GM18511 (cell line): Measurements from ENCODE around the gene MYD88.
A peak's percentile ranks its signal among the peaks of the same experiment; 100 is the strongest.
"Not testable (repeated sequence)": the region's sequence is repeated elsewhere in the genome, so short reads cannot be mapped to it uniquely, and the experiment has no call there.

Experiments used
- ATAC-seq: cut with Tn5 transposase; IDR thresholded peaks from one replicate; pipeline ENCODE4 v1.9.1; 2021; ENCODE audit warnings: mild to moderate bottlenecking, moderate library complexity; ENCODE audit not compliant: unreplicated experiment

The MYD88 gene

GRCh38 chr3:38125305-38126120 lies 12.9 kb upstream of the MYD88 start:
- ATAC-seq, result no peak

DNA sequence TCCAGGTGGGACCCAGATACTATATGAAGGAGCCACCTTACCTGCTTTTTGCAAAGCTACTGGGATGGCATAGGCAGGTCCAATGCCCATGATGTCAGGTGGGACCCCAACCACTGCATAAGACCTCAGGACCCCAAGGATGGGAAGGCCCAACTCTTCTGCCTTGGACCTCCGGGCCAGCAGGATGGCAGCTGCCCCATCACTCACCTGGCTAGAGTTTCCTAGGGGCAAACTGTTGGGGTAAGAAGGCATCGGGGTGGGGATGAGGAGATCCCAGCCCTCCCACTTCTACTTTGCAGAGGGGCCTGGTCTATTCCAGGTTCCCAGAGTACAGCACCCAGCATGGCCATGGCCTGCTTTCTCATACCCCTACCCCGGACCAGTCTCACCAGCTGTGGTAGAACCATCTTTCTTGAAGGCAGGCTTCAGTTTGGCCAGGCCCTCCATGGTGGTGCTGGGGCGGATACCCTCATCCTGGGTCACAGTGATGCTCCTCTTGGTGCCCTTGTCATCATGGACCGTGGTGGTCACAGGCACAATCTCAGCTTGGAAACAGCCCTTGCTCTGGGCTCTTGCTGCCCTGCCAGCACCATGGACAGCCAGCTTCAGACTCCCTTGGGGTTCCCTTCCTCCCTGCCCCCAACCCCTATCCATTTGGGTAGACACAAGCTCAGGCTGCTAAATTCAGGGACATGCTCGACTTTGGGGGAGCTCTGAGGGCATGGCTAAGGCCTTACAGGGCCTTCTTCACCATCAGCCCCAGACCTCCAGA lies 12.2 kb upstream of the MYD88 start:
- no peak for ATAC-seq

GRCh38 chr3:38127611-38128302 lies 10.7 kb upstream of the MYD88 start:
- ATAC-seq, result no peak

- no peak for ATAC-seq
Measured at GRCh38 chr3:38128303-38128655, 10.2 kb upstream of the MYD88 start.

GRCh38 chr3:38129058-38129457 lies 9.4 kb upstream of the MYD88 start:
- ATAC-seq, result no peak

DNA sequence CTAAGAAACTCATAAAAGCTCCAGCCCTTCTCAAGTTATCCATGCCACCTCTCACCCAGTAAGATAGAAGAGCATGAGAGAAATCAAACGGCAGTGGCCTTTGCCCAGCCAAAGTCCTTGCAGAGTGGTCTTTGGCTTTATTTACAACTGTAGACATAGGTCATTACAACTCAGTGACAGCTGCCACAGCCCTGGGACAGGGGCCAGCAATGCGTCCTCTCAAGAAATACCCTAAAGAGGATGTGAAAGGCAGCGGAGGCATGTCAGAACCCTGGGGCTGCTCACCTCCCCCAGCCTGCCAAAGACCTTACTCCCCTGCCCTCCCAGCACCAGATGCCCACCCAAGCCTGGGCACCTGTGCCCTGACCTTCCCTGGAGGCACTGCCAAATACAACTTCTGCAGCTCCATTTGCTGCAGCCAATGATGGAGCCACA lies 7.8 kb upstream of the MYD88 start:
- no peak for ATAC-seq

- no peak for ATAC-seq
Measured at GRCh38 chr3:38131621-38132369, 6.7 kb upstream of the MYD88 start.

DNA sequence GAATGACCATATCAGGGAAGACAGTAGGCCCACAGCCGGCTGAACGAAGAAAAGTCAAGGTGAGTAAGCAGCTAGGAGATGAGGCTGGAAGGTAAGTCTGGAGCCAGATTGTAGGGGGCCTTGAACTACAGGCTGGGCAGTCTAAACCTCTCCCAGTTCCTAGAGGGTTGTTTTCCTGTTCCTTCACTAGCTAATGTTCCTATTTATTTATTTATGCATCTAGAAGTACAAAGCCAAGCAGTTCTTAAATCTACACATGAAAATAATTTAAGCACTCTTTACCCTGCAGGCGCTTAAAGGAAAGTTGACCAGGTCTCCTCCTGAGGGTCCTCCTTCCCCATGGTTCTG lies 5.3 kb upstream of the MYD88 start:
- ATAC-seq, result no peak

DNA sequence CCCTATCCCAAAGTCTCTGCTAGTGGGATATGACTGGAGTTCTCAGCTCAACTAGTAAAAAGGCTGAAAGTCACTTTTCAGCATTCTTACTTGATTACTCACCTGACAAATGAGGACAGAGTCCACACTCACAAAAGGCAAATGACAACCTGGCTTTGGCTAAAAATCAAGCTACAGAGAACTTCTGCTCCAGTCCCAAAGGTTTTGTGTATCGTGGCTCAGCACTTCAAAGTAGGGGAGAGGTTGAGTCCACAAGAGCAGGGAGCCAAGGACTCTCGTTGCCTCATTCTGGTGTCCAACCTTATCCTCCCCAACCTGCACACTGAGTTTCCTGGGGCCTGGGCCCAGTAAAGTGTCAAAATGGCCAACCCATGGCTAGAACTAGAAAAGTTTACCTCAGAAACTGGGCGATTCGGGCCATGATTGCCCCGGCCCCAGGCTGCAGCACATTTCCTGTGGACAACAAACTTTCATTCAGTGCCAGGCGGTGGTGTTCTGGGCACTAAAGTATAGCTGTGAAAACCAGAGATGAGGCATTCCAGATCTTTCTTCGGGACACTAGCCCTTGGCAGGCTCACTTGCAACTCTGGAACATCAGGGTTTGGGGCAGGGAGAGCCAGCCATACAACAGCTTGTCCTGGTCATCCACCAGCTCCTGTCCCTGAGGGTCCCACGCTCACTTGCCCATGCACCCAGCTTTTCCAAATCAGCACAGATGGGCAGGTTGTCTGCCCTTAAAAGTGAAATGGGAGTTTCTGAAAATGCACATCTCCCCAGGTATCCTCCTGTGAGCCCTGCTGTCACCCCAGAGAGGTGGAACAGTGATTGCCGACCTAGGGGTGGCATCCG lies 4.7 kb upstream of the MYD88 start:
- ATAC-seq, result no peak

DNA sequence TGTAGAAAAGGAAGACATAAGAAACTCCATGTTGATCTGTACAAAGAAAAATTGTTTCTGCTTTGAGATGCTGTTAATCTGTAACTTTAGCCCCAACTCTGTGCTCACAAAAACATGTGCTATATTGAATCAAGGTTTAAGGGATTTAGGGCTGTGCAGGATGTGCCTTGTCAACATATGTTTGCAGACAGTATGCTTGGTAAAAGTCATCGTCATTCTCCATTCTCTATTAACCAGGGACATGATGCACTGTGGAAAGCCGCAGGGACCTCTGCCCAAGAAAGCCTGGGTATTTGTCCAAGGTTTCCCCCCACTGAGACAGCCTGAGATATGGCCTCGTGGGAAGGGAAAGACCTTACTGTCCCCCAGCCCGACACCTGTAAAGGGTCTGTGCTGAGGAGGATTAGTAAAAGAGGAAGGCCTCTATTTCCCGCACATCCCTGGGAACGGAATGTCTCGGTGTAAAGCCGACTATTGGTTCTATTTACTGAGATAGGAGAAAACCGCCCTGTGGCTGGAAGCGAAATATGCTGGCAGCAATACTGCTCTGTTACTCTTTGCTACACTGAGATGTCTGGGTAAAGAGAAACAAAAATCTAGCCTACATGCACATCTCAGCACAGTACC lies 3.8 kb upstream of the MYD88 start:
- not testable (repeated sequence) for ATAC-seq

GRCh38 chr3:38135621-38136277 lies 2.7 kb upstream of the MYD88 start:
- ATAC-seq, result not testable (repeated sequence)

DNA sequence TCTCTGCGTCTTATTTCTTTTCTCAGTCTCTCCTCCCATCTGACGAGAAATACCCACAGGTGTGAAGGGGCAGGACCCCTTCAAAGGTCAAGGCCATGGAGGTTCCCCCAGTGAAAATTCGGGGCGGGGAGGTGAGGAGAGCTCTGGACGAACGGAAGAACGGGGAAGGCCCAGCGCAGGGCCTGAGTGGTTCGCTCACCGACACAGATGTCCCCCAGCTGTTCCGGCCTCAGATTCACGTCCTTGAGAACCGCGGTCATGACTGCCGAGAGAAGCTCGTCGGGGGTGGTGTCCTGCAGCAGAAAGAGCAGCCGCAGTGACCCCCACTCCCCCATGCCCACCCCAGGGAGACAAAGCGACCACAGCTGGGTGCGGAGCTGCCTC lies 2.1 kb upstream of the MYD88 start:
- ATAC-seq, result peak; percentile 19

- ATAC-seq, result peak; percentile 87
Measured at GRCh38 chr3:38136777-38137614, 1.5 kb upstream of the MYD88 start, which contains the start of gene ACAA1. ACAA1 (minus strand) TSS chr3:38137127; CDS start chr3:38137035, 92 bp downstream.

- no peak for ATAC-seq
Measured at GRCh38 chr3:38137615-38138348, 679 bp upstream of the MYD88 start.

- no peak for ATAC-seq
Measured at GRCh38 chr3:38139191-38139590, 730 bp downstream of the MYD88 start.

DNA sequence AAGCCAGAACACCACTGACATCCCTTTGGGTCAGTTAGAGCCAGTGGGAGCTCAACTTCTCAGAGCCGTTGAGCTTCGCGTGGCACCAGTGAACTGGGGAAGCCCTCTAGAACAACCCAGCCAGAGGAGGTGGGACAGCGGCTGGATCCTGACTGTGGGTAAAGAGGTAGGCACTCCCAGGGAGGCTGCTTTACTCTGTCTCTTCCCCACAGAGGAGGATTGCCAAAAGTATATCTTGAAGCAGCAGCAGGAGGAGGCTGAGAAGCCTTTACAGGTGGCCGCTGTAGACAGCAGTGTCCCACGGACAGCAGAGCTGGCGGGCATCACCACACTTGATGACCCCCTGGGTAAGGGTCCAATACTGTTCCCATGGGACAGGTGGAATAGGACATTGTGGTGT lies 1.2 kb downstream of the MYD88 start:
- no peak for ATAC-seq

DNA sequence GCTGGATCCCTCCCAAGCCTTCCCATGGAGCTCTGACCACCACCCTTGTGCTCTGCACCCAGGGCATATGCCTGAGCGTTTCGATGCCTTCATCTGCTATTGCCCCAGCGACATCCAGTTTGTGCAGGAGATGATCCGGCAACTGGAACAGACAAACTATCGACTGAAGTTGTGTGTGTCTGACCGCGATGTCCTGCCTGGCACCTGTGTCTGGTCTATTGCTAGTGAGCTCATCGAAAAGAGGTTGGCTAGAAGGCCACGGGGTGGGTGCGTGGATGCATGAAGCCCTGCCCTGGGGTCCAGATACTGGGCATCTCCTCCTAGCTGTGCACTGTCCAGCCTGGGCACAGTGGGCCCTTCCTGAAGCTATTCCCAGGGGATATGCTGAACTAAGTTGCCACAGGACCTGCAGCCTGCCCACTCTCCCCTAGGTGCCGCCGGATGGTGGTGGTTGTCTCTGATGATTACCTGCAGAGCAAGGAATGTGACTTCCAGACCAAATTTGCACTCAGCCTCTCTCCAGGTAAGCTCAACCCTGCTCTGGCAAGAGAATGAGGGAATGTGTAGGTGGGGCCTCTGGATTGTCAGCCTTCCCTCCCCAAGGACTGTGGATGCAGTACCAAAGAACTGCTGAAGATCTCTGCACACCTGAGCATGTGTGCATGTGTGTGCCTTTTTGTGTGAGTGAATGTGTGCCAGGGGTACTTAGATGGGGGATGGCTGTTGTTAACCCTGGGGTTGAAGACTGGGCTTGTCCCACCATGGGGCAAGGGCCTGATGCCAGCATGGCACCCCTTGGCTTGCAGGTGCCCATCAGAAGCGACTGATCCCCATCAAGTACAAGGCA lies 2.1 kb downstream of the MYD88 start:
- no peak for ATAC-seq
